Spinal cord (tissue), 10 donors: ENCODE results near the gene FAM107B. TPM values are rescaled to one million over a fixed set of nuclear protein-coding genes. Genes with fewer than 3 reads are reported as not detected.

Experiments
- DNase-seq, 6 donors: peaks; one replicate each; pipeline versions ENCODE4 v3.0.0 to v3.0.0-alpha.2; 2013 to 2015; ENCODE audit warnings: low spot score in 6 of 6, low read depth in 4 of 6
- H3K27ac ChIP-seq: one replicate; pipeline ENCODE4 v1.5.1; 2013; ENCODE audit warnings: low read depth, low read length, control low read depth
- H3K27me3 ChIP-seq: one replicate; pipeline ENCODE4 v1.6.1; 2013; ENCODE audit warnings: low read length; ENCODE audit not compliant: control insufficient read depth, insufficient read depth
- H3K36me3 ChIP-seq: one replicate; pipeline ENCODE4 v1.6.1; 2013; ENCODE audit warnings: low read length; ENCODE audit not compliant: control insufficient read depth, insufficient read depth
- H3K4me1 ChIP-seq: one replicate; pipeline ENCODE4 v1.6.1; 2013; ENCODE audit warnings: low read length; ENCODE audit not compliant: control insufficient read depth, insufficient read depth
- H3K4me3 ChIP-seq: one replicate; pipeline ENCODE4 v1.5.1; 2013; ENCODE audit warnings: low read depth, low read length, control low read depth
- H3K9me3 ChIP-seq: one replicate; pipeline ENCODE4 v1.6.1; 2013; ENCODE audit warnings: low read length; ENCODE audit not compliant: control insufficient read depth, insufficient read depth
- WGBS: methylation state at CpG from one replicate; pipeline ENCODE4 v1.1.5; 2013; ENCODE audit warnings: missing lambda C conversion rate; ENCODE audit not compliant: insufficient coverage; 5-methylcytosine and 5-hydroxymethylcytosine counted together
- polyA plus RNA-seq, 2 donors: library from polyadenylated mRNA; unstranded; fragments of 120-200 nt; gene quantifications; one replicate each; pipeline ENCODE4 v1.2.1, GENCODE V29; 2013; ENCODE audit not compliant: insufficient read length in 2 of 2
- total RNA-seq, 2 donors: library from RNA; depleted of rRNA in 1 of 2; stranded (reverse); fragments of 120-200 nt in 1 of 2; fragments of >200 nt in 1 of 2; gene quantifications; one replicate each; pipeline versions ENCODE4 v1.2.3 to v1.2.4, GENCODE V29; 2013 to 2014
- donor health status: healthy.

FAM107B gene
- total and polyA plus RNA-seq, 4 donors: 36.4 to 56.9 (median 47.1) TPM

GRCh38 chr10:14613588-14613920 is 161.1 kb downstream of the FAM107B start:
- Histone ChIP-seq H3K9me3 (no peaks in the 10 kb centered on the region), H3K4me1 (no peaks in the 10 kb centered on the region)
- 86% methylated on average over 4 of the region's 4 CpGs for WGBS

GRCh38 chr10:14612873-14613587 is 161.7 kb downstream of the FAM107B start:
- H3K27me3 ChIP-seq: no peaks in the 10 kb centered on the region
- H3K4me1 ChIP-seq: no peaks in the 10 kb centered on the region
- no peak for DNase-seq
- H3K36me3 ChIP-seq: no peaks in the 10 kb centered on the region
- WGBS: 93% methylated on average over 12 of the region's 15 CpGs
- no peak overlapping the region for H3K27ac ChIP-seq
- H3K9me3 ChIP-seq: no peaks in the 10 kb centered on the region
- no peak overlapping the region for H3K4me3 ChIP-seq

More at GRCh38 chr10:14613588-14613920, 161.1 kb downstream of the FAM107B start:
- Histone ChIP-seq H3K4me3 (no peak overlapping the region), H3K27me3 (no peaks in the 10 kb centered on the region), H3K27ac (no peak overlapping the region), H3K36me3 (no peaks in the 10 kb centered on the region)
- no peak for DNase-seq

GRCh38 chr10:14611968-14612693 is 162.6 kb downstream of the FAM107B start:
- DNase-seq: no peak
- H3K9me3 ChIP-seq: no peaks in the 10 kb centered on the region
- no peaks in the 10 kb centered on the region for H3K4me1 ChIP-seq
- no peaks in the 10 kb centered on the region for H3K27me3 ChIP-seq
- WGBS: 0% methylated on average over 1 of the region's 2 CpGs
- H3K4me3 ChIP-seq: no peak overlapping the region
- H3K27ac ChIP-seq: no peak overlapping the region
- H3K36me3 ChIP-seq: no peaks in the 10 kb centered on the region

GRCh38 chr10:14609178-14609577 is 165.5 kb downstream of the FAM107B start:
- Histone ChIP-seq H3K36me3 (no peaks in the 10 kb centered on the region), H3K9me3 (no peaks in the 10 kb centered on the region), H3K4me3 (no peak overlapping the region), H3K27me3 (no peaks in the 10 kb centered on the region), H3K27ac (no peak overlapping the region), H3K4me1 (peaks cover 11% of the 10 kb centered on the region)
- 80% methylated on average over 1 of the region's 1 CpG for WGBS
- no peak for DNase-seq

- no peaks in the 10 kb centered on the region for H3K27me3 ChIP-seq
- no peak overlapping the region for H3K27ac ChIP-seq
- no peak for DNase-seq
- no peak overlapping the region for H3K4me3 ChIP-seq
- WGBS: 88% methylated on average over 1 of the region's 4 CpGs
- H3K36me3 ChIP-seq: no peaks in the 10 kb centered on the region
- H3K9me3 ChIP-seq: no peaks in the 10 kb centered on the region
- H3K4me1 ChIP-seq: peaks cover 11% of the 10 kb centered on the region
These were observed 166.2 kb downstream of the FAM107B start for GRCh38 chr10:14608381-14609001.

GRCh38 chr10:14606633-14607032 is 168.1 kb downstream of the FAM107B start:
- no peaks in the 10 kb centered on the region for H3K36me3 ChIP-seq
- no peak for DNase-seq
- H3K27me3 ChIP-seq: no peaks in the 10 kb centered on the region
- no peak overlapping the region for H3K27ac ChIP-seq
- WGBS: 100% methylated on average over 1 of the region's 2 CpGs
- no peak overlapping the region for H3K4me3 ChIP-seq
- no peaks in the 10 kb centered on the region for H3K9me3 ChIP-seq
- peaks cover 11% of the 10 kb centered on the region for H3K4me1 ChIP-seq

GRCh38 chr10:14605231-14605925 is 169.3 kb downstream of the FAM107B start:
- no peak for DNase-seq
- peak overlapping the region; percentile 74 for H3K27ac ChIP-seq
- peak overlapping the region; percentile 68 for H3K4me3 ChIP-seq
- 69% methylated on average over 5 of the region's 7 CpGs for WGBS
- H3K36me3 ChIP-seq: peaks cover 5% of the 10 kb centered on the region
- no peaks in the 10 kb centered on the region for H3K27me3 ChIP-seq
- no peaks in the 10 kb centered on the region for H3K9me3 ChIP-seq
- peaks cover 11% of the 10 kb centered on the region for H3K4me1 ChIP-seq

- Histone ChIP-seq H3K36me3 (peaks cover 5% of the 10 kb centered on the region), H3K9me3 (no peaks in the 10 kb centered on the region), H3K4me1 (peaks cover 11% of the 10 kb centered on the region), H3K4me3 (peak overlapping the region; percentile 68), H3K27ac (peak overlapping the region; percentile 74), H3K27me3 (no peaks in the 10 kb centered on the region)
- WGBS: 0% methylated on average over 86 of the region's 94 CpGs
- DNase-seq: peak in 5 of 6 donors; percentile 70 to 96 (median 84)
These were observed 170.2 kb downstream of the FAM107B start for GRCh38 chr10:14604181-14605142.
